HEK293 (cell line): ENCODE data around the gene HTATIP2.

ENCODE experiments used
- CTCF ChIA-PET: fragments of 350-600 bp; formaldehyde crosslinking; extraction: SDS; loops from one replicate; lab custom pipeline; 2021; ENCODE audit warnings: antibody characterized with exemption; lab: Yijun Ruan, JAX
- POLR2A ChIA-PET: fragments of 300-600 bp; formaldehyde crosslinking; extraction: SDS; loops from one replicate; lab custom pipeline; 2020; ENCODE audit warnings: antibody characterized with exemption, inconsistent platforms; lab: Yijun Ruan, JAX
- H3K27ac ChIP-seq: fragments of 200-500 bp; sonication (Bioruptor generic); 2 replicates; pipeline ENCODE4 v1.5.1; 2014; ENCODE audit warnings: low read depth, low read length, control low read depth, inconsistent platforms; ENCODE audit errors: extremely low read depth
- H3K36me3 ChIP-seq, 2 experiments: fragments of 200-500 bp in 1 of 2; sonication (Bioruptor generic) in 1 of 2; 1 replicate in 1 of 2; 2 replicates in 1 of 2; pipeline ENCODE4 v1.5.1; 2014 to 2017; ENCODE audit warnings: inconsistent platforms in 2 of 2, low read length in 2 of 2; ENCODE audit not compliant: control insufficient read depth in 2 of 2, insufficient read depth in 1 of 2
- H3K4me1 ChIP-seq: fragments of 200-500 bp; sonication (Bioruptor generic); 2 replicates; pipeline ENCODE4 v1.5.1; 2014; ENCODE audit warnings: mild to moderate bottlenecking, low read length, inconsistent platforms; ENCODE audit not compliant: control insufficient read depth, insufficient read depth
- H3K4me3 ChIP-seq: 2 replicates; pipeline ENCODE4 v1.5.1; 2011; ENCODE audit warnings: low read depth, mild to moderate bottlenecking, control low read depth, low read length, moderate library complexity
- H3K9me3 ChIP-seq: fragments of 200-500 bp; sonication (Bioruptor generic); 2 replicates; pipeline ENCODE4 v1.5.1; 2014; ENCODE audit warnings: low read depth, low read length, inconsistent platforms; ENCODE audit not compliant: control insufficient read depth, insufficient read depth
- ATF2 ChIP-seq: fragments of 450-650 bp; formaldehyde crosslinking; IDR thresholded peaks from 2 replicates; pipeline ENCODE4 v1.5.1; 2016; ENCODE audit warnings: missing biosample characterization, missing genetic modification characterization, low read depth
- BCL11B ChIP-seq: fragments of 450-650 bp; formaldehyde crosslinking; IDR thresholded peaks from 2 replicates; pipeline ENCODE4 v1.5.1; 2016; ENCODE audit warnings: low read depth, missing biosample characterization, missing genetic modification characterization
- CTCF ChIP-seq: fragments of 450-650 bp; formaldehyde crosslinking; IDR thresholded peaks from 2 replicates; pipeline ENCODE4 v1.5.1; 2016; ENCODE audit warnings: missing biosample characterization, missing genetic modification characterization
- GLI2 ChIP-seq: fragments of 450-650 bp; formaldehyde crosslinking; IDR thresholded peaks from 2 replicates; pipeline ENCODE4; 2017; ENCODE audit warnings: missing biosample characterization, missing genetic modification characterization, low read depth, borderline replicate concordance
- IKZF3 ChIP-seq: fragments of 450-650 bp; IDR thresholded peaks from 2 replicates; pipeline ENCODE4 v1.5.0; 2018; ENCODE audit warnings: missing biosample characterization, mild to moderate bottlenecking, missing genetic modification characterization, moderate library complexity
- KLF1 ChIP-seq: fragments of 450-650 bp; formaldehyde crosslinking; IDR thresholded peaks from 2 replicates; pipeline ENCODE4 v1.5.1; 2016; ENCODE audit warnings: missing biosample characterization, missing genetic modification characterization
- KLF8 ChIP-seq: fragments of 450-650 bp; formaldehyde crosslinking; IDR thresholded peaks from 2 replicates; pipeline ENCODE4 v1.5.1; 2016; ENCODE audit warnings: missing biosample characterization, missing genetic modification characterization
- SP2 ChIP-seq: fragments of 450-650 bp; formaldehyde crosslinking; IDR thresholded peaks from 2 replicates; pipeline ENCODE4 v1.5.1; 2016; ENCODE audit warnings: missing biosample characterization, missing genetic modification characterization
- SP3 ChIP-seq: fragments of 450-650 bp; formaldehyde crosslinking; IDR thresholded peaks from 2 replicates; pipeline ENCODE4 v1.5.1; 2016; ENCODE audit warnings: missing biosample characterization, missing genetic modification characterization
- TCF7L2 ChIP-seq: IDR thresholded peaks from 2 replicates; pipeline ENCODE4 v1.6.1; 2011; ENCODE audit warnings: low read depth, mild to moderate bottlenecking, inconsistent platforms, low read length, moderate library complexity, borderline replicate concordance
- ZBTB26 ChIP-seq: fragments of 450-650 bp; formaldehyde crosslinking; optimal IDR thresholded peaks from 2 replicates; pipeline ENCODE3; 2016; ENCODE audit warnings: missing biosample characterization, mild to moderate bottlenecking, missing genetic modification characterization
- ZFP37 ChIP-seq: fragments of 450-650 bp; formaldehyde crosslinking; IDR thresholded peaks from 2 replicates; pipeline ENCODE4 v1.5.1; 2016; ENCODE audit warnings: missing biosample characterization, missing genetic modification characterization
- ZNF184 ChIP-seq: fragments of 450-650 bp; IDR thresholded peaks from 2 replicates; pipeline ENCODE4 v1.5.1; 2018; ENCODE audit warnings: missing biosample characterization, mild to moderate bottlenecking, missing genetic modification characterization
- ZNF211 ChIP-seq: fragments of 450-650 bp; formaldehyde crosslinking; IDR thresholded peaks from 2 replicates; pipeline ENCODE4 v1.5.1; 2016; ENCODE audit warnings: low read depth, missing biosample characterization, missing genetic modification characterization
- ZNF292 ChIP-seq: fragments of 450-650 bp; formaldehyde crosslinking; IDR thresholded peaks from 2 replicates; pipeline ENCODE4 v1.5.1; 2016; ENCODE audit warnings: low read depth, missing biosample characterization, missing genetic modification characterization, borderline replicate concordance
- ZNF398 ChIP-seq: fragments of 450-650 bp; formaldehyde crosslinking; IDR thresholded peaks from 2 replicates; pipeline ENCODE4 v1.5.1; 2017; ENCODE audit warnings: missing biosample characterization, missing genetic modification characterization
- ZNF473 ChIP-seq: fragments of 450-650 bp; formaldehyde crosslinking; IDR thresholded peaks from 2 replicates; pipeline ENCODE4 v1.5.1; 2017; ENCODE audit warnings: missing biosample characterization, missing genetic modification characterization
- ZNF548 ChIP-seq: fragments of 450-650 bp; formaldehyde crosslinking; IDR thresholded peaks from 2 replicates; pipeline ENCODE4 v1.5.1; 2016; ENCODE audit warnings: missing biosample characterization, missing genetic modification characterization
- ZNF600 ChIP-seq: fragments of 450-650 bp; formaldehyde crosslinking; IDR thresholded peaks from 2 replicates; pipeline ENCODE4 v1.5.1; 2016; ENCODE audit warnings: missing biosample characterization, missing genetic modification characterization
- ZNF654 ChIP-seq: fragments of 450-650 bp; formaldehyde crosslinking; IDR thresholded peaks from 2 replicates; pipeline ENCODE4 v1.5.1; 2016; ENCODE audit warnings: low read depth, missing biosample characterization, missing genetic modification characterization
- ZNF658 ChIP-seq: fragments of 450-650 bp; formaldehyde crosslinking; IDR thresholded peaks from 2 replicates; pipeline ENCODE4; 2016; ENCODE audit warnings: missing biosample characterization, missing genetic modification characterization
- ZNF837 ChIP-seq: fragments of 450-650 bp; formaldehyde crosslinking; IDR thresholded peaks from 2 replicates; pipeline ENCODE4 v1.5.1; 2016; ENCODE audit warnings: missing biosample characterization, missing genetic modification characterization

HTATIP2 gene

GRCh38 chr11:20353829-20354434 lies 9.6 kb upstream of the HTATIP2 start:
- Histone ChIP-seq H3K9me3 (no peaks in the 10 kb centered on the region), H3K36me3 (no peaks in the 10 kb centered on the region), H3K4me3 (no peak overlapping the region), H3K27ac (no peak overlapping the region), H3K4me1 (no peaks in the 10 kb centered on the region)
- no peak for TF ChIP-seq SP3 (tag by site-specific recombination)
- TF ChIP-seq IKZF3 (tag by site-specific recombination) = 0 out of 2 replicates have a peak, but pooled peaks have one; percentile 23
- peak; percentile 66; the same call in 1 of the 2 replicates for TF ChIP-seq TCF7L2
- no peak for TF ChIP-seq ZNF658
- TF ChIP-seq KLF1 (tag by site-specific recombination) = no peak
- TF ChIP-seq GLI2 = no peak
- TF ChIP-seq ZNF654 (tag by site-specific recombination) = peak; percentile 69
- TF ChIP-seq ZNF211 (tag by site-specific recombination) = no peak
- no peak for TF ChIP-seq ZNF398 (tag by site-specific recombination)
- no peak for TF ChIP-seq ZNF473
- TF ChIP-seq SP2 (tag by site-specific recombination) = no peak
- TF ChIP-seq ZFP37 (tag by site-specific recombination) = no peak
- TF ChIP-seq CTCF = 0 out of 2 replicates have a peak, but pooled peaks have one; percentile 15
- no peak for TF ChIP-seq ATF2 (tag by site-specific recombination)
- TF ChIP-seq ZNF600 (tag by site-specific recombination) = peak; percentile 55; the same call in 1 of the 2 replicates
- POLR2A ChIA-PET = no interaction called here
- CTCF ChIA-PET = interaction anchor here (0.5 to 6.5 kb wide), 47 partner anchors 9 to 1276 kb away, joined by 3 to 107 read pairs (median 4); partner anchors contain the start of genes DBX1 and HTATIP2

GRCh38 chr11:20355221-20356219 lies 8.0 kb upstream of the HTATIP2 start:
- TF ChIP-seq KLF8 (tag by site-specific recombination) (no peak), ZBTB26 (tag by site-specific recombination) (no peak), ZNF548 (tag by site-specific recombination) (no peak), BCL11B (tag by site-specific recombination) (no peak), ZNF184 (no peak), ZNF654 (tag by site-specific recombination) (peak; percentile 20; the same call in 1 of the 2 replicates), ZNF837 (no peak), ZNF292 (tag by site-specific recombination) (no peak)
- H3K27ac ChIP-seq = no peak overlapping the region
- H3K4me3 ChIP-seq = no peak overlapping the region
- no peaks in the 10 kb centered on the region for H3K36me3 ChIP-seq
- no peaks in the 10 kb centered on the region for H3K9me3 ChIP-seq
- no peaks in the 10 kb centered on the region for H3K4me1 ChIP-seq
- POLR2A ChIA-PET = no interaction called here
- CTCF ChIA-PET = interaction anchor here (0.6 to 6.5 kb wide), 35 partner anchors 9 to 1041 kb away, joined by 3 to 107 read pairs (median 4); partner anchors contain the start of gene HTATIP2
